Measurements from ENCODE around the gene TRIM64C.
"Not testable (repeated sequence)": the region's sequence is repeated elsewhere in the genome, so short reads cannot be mapped to it uniquely, and the experiment has no call there.

Gene TRIM64C, protein sequence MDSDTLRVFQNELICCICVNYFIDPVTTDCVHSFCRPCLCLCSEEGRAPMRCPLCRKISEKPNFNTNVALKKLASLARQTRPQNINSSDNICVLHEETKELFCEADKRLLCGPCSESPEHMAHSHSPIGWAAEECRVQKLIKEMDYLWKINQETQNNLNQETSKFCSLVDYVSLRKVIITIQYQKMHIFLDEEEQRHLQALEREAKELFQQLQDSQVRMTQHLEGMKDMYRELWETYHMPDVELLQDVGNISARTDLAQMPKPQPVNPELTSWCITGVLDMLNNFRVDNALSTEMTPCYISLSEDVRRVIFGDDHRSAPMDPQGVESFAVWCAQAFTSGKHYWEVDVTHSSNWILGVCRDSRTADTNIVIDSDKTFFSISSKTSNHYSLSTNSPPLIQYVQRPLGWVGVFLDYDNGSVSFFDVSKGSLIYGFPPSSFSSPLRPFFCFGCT

DNA sequence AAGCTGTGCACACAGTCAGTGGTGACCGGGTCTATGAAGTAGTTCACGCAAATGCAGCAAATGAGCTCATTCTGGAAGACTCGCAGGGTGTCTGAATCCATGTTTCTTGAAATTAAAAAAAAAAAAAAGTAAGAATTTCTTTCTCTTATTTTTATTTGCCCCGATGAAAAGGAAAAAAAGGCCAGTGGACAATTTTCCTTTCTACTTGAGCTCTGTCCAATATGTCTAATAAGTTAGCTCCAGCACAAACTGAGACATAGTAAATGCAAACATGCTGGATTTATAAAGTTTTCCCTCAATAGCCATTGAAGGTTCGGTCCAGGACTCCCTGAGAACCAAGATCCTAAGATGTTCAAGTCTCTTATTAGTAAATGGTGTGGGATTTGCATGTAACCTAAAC is at the start of gene TRIM64C:
TSS of gene TRIM64C (minus strand) at position 101 of the 400 bp plus-strand sequence. CDS start at position 101, 0 bp downstream.
- not testable (repeated sequence) for DNase-seq

DNA sequence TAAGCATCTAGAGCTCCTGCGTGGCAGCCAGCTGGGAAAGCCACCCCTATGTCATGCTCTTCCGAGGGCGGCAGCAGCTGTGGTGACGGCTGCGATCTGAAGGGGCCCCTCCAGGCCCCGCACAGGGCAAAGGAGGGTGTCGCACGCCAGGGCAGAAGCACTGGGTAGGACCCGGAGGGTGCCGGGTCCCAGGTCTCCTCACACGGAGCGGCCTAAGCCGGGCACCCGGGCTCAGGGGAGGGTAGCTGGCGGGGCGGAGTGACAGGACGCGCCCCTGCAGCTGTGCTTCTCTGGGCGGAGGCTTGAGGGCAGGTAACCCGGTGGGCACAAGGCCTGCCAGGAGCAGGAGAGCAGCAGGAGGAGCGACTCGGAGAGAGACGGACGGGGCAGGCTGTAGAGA is 43.4 kb upstream of the TRIM64C start:
- not testable (repeated sequence) for DNase-seq

DNA sequence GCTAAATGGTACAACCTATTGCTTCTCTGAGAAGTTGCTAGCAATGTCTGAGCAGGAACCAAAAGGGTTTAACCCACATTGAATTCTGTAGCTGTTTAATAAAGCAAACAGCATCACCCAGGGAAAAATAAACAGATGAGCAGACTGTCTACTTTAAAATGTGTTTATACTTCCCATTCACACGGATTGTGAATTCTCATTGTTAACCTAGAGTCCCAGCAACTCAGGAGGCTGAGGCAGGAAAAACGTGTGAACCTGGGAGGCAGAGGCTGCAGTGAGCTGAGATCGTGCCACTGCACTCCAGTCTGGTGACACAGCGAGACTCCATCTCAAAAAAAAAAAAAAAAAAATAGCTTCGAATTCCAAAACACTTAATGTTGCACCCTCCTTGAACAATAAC is 11.0 kb upstream of the TRIM64C start:
- not testable (repeated sequence) for DNase-seq

DNA sequence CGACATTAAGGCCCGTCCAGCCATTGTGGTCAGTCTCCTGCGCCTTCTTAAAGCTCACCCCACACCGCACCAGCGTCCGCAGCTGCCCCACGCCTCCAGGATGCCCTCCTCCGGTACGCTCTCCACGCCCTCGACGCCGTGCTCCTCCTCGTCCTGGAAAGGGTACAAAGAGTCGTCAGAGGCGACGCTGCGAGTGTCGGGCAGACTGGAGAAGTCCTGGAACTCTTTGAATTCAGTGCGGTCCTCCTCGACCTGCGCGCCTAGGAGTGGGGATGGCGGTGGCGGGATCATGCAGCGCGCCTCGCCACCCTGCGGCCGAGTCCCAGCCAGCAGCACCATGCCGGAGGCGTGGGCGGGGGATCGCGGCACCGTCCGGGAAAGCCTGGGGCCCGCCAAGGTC is 9.1 kb downstream of the TRIM64C start:
- DNase-seq, result not testable (repeated sequence)

DNA sequence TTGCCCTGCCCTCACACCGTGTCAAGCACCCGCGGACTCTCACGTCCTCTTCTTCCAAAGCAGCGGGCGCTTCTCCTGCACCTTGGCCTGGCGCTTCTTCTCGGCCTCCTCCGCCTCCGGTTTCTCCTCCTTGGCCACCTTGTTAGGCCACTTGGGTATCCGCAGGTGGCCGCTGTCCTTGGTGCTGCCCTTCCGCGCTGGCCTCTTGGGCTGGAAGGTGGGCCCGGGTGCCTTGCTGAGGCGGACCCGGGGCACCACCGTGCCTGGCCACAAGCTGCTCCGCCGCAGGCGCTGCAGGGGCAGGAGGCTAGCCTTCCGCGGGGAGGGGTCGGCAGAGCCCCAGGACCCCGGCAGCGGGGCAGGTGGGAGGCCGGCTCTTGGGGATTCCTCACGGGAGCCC is 10.7 kb downstream of the TRIM64C start:
- not testable (repeated sequence) for DNase-seq

DNA sequence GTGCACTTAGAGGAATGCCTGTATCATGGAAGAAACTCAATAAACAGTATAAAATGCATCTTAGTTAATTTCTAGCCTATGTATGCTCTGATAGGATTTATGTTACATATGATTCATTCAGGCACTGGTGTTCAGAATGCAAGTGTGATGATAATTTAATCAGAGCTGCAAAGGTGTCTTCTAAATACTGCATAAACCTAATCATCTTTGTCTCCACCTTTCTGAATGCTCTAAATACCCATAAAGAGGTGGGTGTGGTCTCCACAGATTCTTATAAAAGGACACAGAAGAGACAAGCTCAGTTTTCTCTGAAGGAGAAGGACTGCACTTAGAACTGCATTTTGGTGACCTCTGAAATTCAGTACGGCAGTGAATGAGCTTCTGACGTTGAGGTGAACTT is 30.4 kb downstream of the TRIM64C start, which contains the start of gene TRIM49B:
TSS of gene TRIM49B (plus strand) at position 301 of the 400 bp plus-strand sequence. CDS start 2,777 bp downstream, outside the sequence.
- not testable (repeated sequence) for DNase-seq

All from stimulated activated CD4-positive, alpha-beta T cell treated with anti-CD3 and anti-CD28 coated beads, Interleukin-4, amount 100 ng/mL, for 4 hours (primary cell).